K562 (cell line): ENCODE data around the gene DIAPH3. TPM values are rescaled to one million over a fixed set of nuclear protein-coding genes. Genes with fewer than 3 reads are reported as not detected.

Source experiments
- ATAC-seq: fragments of 200-7000 bp; cut with Tn5 transposase; 3 replicates; pipeline ENCODE4 v1.9.1; 2020; ENCODE audit warnings: moderate library complexity
- BruUV-seq: library from RNA; stranded (reverse); fragments of 400-500 nt; replicated peaks from 2 replicates; lab custom pipeline; 2021; lab: Mats Ljungman, UMichigan
- CTCF ChIA-PET: fragments of 300-600 bp; formaldehyde crosslinking; extraction: SDS; loops from one replicate; lab custom pipeline; 2021; ENCODE audit warnings: low intra/inter-chr PET ratio; lab: Yijun Ruan, JAX
- POLR2A ChIA-PET: fragments of 300-600, 350-650 bp; sonication (Branson Sonifier 250); formaldehyde crosslinking; extraction: SDS; loops from one replicate; lab custom pipeline; 2021; ENCODE audit warnings: antibody characterized with exemption, inconsistent platforms; lab: Yijun Ruan, JAX
- DNase-seq, 4 experiments: peaks; one replicate each; pipeline versions ENCODE4 v3.0.0 to v3.0.0-alpha.2; 2011 to 2018; ENCODE audit warnings: low spot score in 3 of 4, mixed read lengths in 3 of 4; ENCODE audit errors: extremely low read depth in 1 of 4
- FAIRE-seq: peaks from 2 replicates; lab custom pipeline; 2011; peaks lifted over from hg19 to GRCh38; lab: Jason Lieb, UNC
- H2AFZ ChIP-seq: 2 replicates; pipeline ENCODE4 v1.6.0; 2011; ENCODE audit warnings: low read depth, low read length, control low read depth, inconsistent platforms
- H3K27ac ChIP-seq: fragments of 200-600 bp; 3 replicates; pipeline ENCODE4 v1.8.0; 2011; ENCODE audit warnings: low read depth, mild to moderate bottlenecking, control low read depth, inconsistent platforms, low read length, moderate library complexity, mixed read lengths; ENCODE audit errors: extremely low read depth
- H3K27me3 ChIP-seq, 2 experiments: fragments of 300-600 bp in 1 of 2; 2 replicates in 1 of 2; 3 replicates in 1 of 2; pipeline versions ENCODE4 v1.6.0 to v1.8.0; 2011; ENCODE audit warnings: inconsistent platforms in 2 of 2, low read length in 2 of 2, mild to moderate bottlenecking in 1 of 2, mixed read lengths in 1 of 2, moderate library complexity in 1 of 2; ENCODE audit not compliant: control insufficient read depth in 2 of 2, insufficient read depth in 2 of 2
- H3K36me3 ChIP-seq: fragments of 300-600 bp; 3 replicates; pipeline ENCODE4 v1.8.0; 2011; ENCODE audit warnings: mild to moderate bottlenecking, low read length, inconsistent platforms; ENCODE audit not compliant: control insufficient read depth, insufficient read depth
- H3K4me1 ChIP-seq, 2 experiments: fragments of 200-600 bp in 1 of 2; replicated peaks in 1 of 2; 2 replicates in 1 of 2; 3 replicates in 1 of 2; pipeline versions ENCODE4 v1.5.1 to v1.8.0; 2011; ENCODE audit warnings: inconsistent platforms in 2 of 2, low read length in 2 of 2, mild to moderate bottlenecking in 1 of 2, mixed read lengths in 1 of 2, moderate library complexity in 1 of 2; ENCODE audit not compliant: control insufficient read depth in 2 of 2, insufficient read depth in 2 of 2
- H3K4me2 ChIP-seq: 2 replicates; pipeline ENCODE4 v1.6.1; 2011; ENCODE audit warnings: low read length, control low read depth, inconsistent platforms, mixed read lengths; ENCODE audit not compliant: insufficient read depth
- H3K4me3 ChIP-seq: fragments of 200-600 bp; sonication (generic), shearing (Covaris generic); 2 replicates; pipeline ENCODE4 v1.5.1; 2016; ENCODE audit warnings: control low read depth, inconsistent platforms
- H3K79me2 ChIP-seq: fragments of 200-600 bp; 3 replicates; pipeline ENCODE4 v1.8.0; 2011; ENCODE audit warnings: low read length, inconsistent platforms; ENCODE audit not compliant: control insufficient read depth, insufficient read depth
- H3K9ac ChIP-seq, 2 experiments: 2 replicates each; pipeline versions ENCODE4 v1.6.0 to v1.6.1; 2011; ENCODE audit warnings: low read depth in 2 of 2, low read length in 2 of 2, control low read depth in 1 of 2, inconsistent platforms in 1 of 2, mild to moderate bottlenecking in 1 of 2, mixed read lengths in 1 of 2; ENCODE audit not compliant: insufficient read depth in 1 of 2
- H3K9me1 ChIP-seq: one replicate; pipeline ENCODE4 v1.6.0; 2011; ENCODE audit warnings: inconsistent platforms, mild to moderate bottlenecking, low read length, moderate library complexity; ENCODE audit not compliant: control insufficient read depth, insufficient read depth
- H3K9me3 ChIP-seq: replicated peaks from 2 replicates; pipeline ENCODE4 v1.5.1; 2011; ENCODE audit warnings: low read depth, low read length, inconsistent platforms; ENCODE audit not compliant: control insufficient read depth, insufficient read depth
- H4K20me1 ChIP-seq: replicated peaks from 2 replicates; pipeline ENCODE4 v1.6.1; 2011; ENCODE audit warnings: low read length, inconsistent platforms, mixed read lengths; ENCODE audit not compliant: control insufficient read depth, insufficient read depth
- ETV1 ChIP-seq: fragments of 450-650 bp; conservative IDR thresholded peaks from 2 replicates; pipeline ENCODE4 v1.6.1; 2016; ENCODE audit warnings: missing genetic modification characterization, control low read depth, low read depth, missing compliant biosample characterization
- FOS ChIP-seq: IDR thresholded peaks from 3 replicates; pipeline ENCODE4 v1.6.1; 2011; ENCODE audit not compliant: insufficient read length; ENCODE audit errors: extremely low read depth
- MYNN ChIP-seq, 2 experiments: sonication (generic); formaldehyde crosslinking in 1 of 2; IDR thresholded peaks; 2 replicates each; pipeline versions ENCODE4 v1.5.0 to v1.6.1; 2016 to 2020; ENCODE audit warnings: antibody characterized with exemption in 1 of 2, missing genetic modification reagents in 1 of 2
- POLR2H ChIP-seq: IDR thresholded peaks from 2 replicates; pipeline ENCODE4 v1.6.1; 2016; ENCODE audit warnings: missing genetic modification characterization, low read depth, mild to moderate bottlenecking, control low read depth, missing compliant biosample characterization, moderate library complexity
- RFX7 ChIP-seq: fragments of 250-450 bp; sonication (Bioruptor Pico); IDR thresholded peaks from 2 replicates; pipeline ENCODE4 v1.5.1; 2021; ENCODE audit warnings: mild to moderate bottlenecking
- SMAD4 ChIP-seq: fragments of 250-450 bp; sonication (Bioruptor Pico); conservative IDR thresholded peaks from 2 replicates; pipeline ENCODE4 v1.8.0; 2021; ENCODE audit warnings: inconsistent platforms, mild to moderate bottlenecking, moderate library complexity
- TAF15 ChIP-seq: fragments of 200-400 bp; formaldehyde crosslinking; IDR thresholded peaks from 2 replicates; pipeline ENCODE4 v1.6.1; 2017; ENCODE audit warnings: mild to moderate bottlenecking, low read depth, low read length, moderate library complexity
- ZBTB12 ChIP-seq: fragments of 250-450 bp; sonication (Bioruptor Pico); IDR thresholded peaks from 2 replicates; pipeline ENCODE4 v1.4.0; 2020
- ZNF121 ChIP-seq: sonication (generic); formaldehyde crosslinking; conservative IDR thresholded peaks from 2 replicates; pipeline ENCODE4 v1.8.0; 2022; ENCODE audit warnings: missing genetic modification reagents
- ZNF395 ChIP-seq: fragments of 200-800 bp; sonication (Bioruptor generic); IDR thresholded peaks from 2 replicates; pipeline ENCODE4 v1.6.1; 2017; ENCODE audit warnings: missing genetic modification characterization, missing compliant biosample characterization
- ZNF583 ChIP-seq: fragments of 250-450 bp; sonication (Bioruptor Pico); IDR thresholded peaks from 2 replicates; pipeline ENCODE4 v1.4.0; 2020
- ZNF77 ChIP-seq: fragments of 250-450 bp; sonication (Bioruptor Pico); IDR thresholded peaks from 2 replicates; pipeline ENCODE4 v1.5.0; 2020
- WGBS: fragments of 100-300 bp; shearing (Covaris generic); methylation state at CpG from one replicate; pipeline ENCODE4 v1.1.6; 2016; ENCODE audit warnings: low coverage, mixed read lengths; ENCODE audit not compliant: insufficient coverage; ENCODE audit errors: missing lambda C conversion rate; 5-methylcytosine and 5-hydroxymethylcytosine counted together
- in situ Hi-C: fragments of 300-500 bp; cut with MboI; formaldehyde crosslinking; loops from 4 replicates; pipeline ENCODE4 v1.15.0; 2018; ENCODE audit warnings: inconsistent platforms, mixed read lengths
- intact Hi-C: fragments of 100-400 bp; cut with micrococcal nuclease; formaldehyde crosslinking; loops from 2 replicates; pipeline ENCODE4 v1.14.2; 2022
- polyA plus RNA-seq, 8 experiments: library from polyadenylated mRNA; depleted of rRNA in 4 of 8; stranded (reverse) in 5 of 8; unstranded in 3 of 8; fragments of >200 nt; fragmentation: Nextera tagmentation in 2 of 8; fragmentation: Illumina TruSeq in 1 of 8; extraction: Ambion mirVana in 2 of 8; extraction: Trizol in 1 of 8; gene quantifications; 2 replicates each; pipeline versions ENCODE4 v1.2.1 to v1.2.3, GENCODE V29; 2011 to 2014; ENCODE audit warnings: inconsistent platforms in 1 of 8, missing spikeins in 1 of 8
- total RNA-seq, 7 experiments: library from RNA; depleted of rRNA in 6 of 7; stranded (reverse); fragments of >200 nt in 6 of 7; fragmentation: Illumina TruSeq in 2 of 7; extraction: Trizol in 2 of 7; gene quantifications; 2 replicates each; pipeline versions ENCODE4 v1.2.1 to v1.2.3, GENCODE V29; 2011 to 2021; ENCODE audit warnings: low replicate concordance in 1 of 7
- TF ChIP-seq, protein P1 (sequence below): fragments of 450-650 bp; IDR thresholded peaks from 2 replicates; pipeline ENCODE4 v1.6.1; 2016; ENCODE audit warnings: missing biosample characterization, missing genetic modification characterization
- TF ChIP-seq, protein P2 (sequence below), 3 experiments: fragments of 200-800 bp in 1 of 3; sonication (Bioruptor generic) in 1 of 3; sonication (generic) in 1 of 3; formaldehyde crosslinking in 1 of 3; IDR thresholded peaks; 2 replicates each; pipeline versions ENCODE4 v1.6.1 to v1.8.0; 2016 to 2022; ENCODE audit warnings: mild to moderate bottlenecking in 2 of 3, missing compliant biosample characterization in 2 of 3, missing genetic modification characterization in 2 of 3, missing genetic modification reagents in 1 of 3

Gene DIAPH3
- total and polyA plus RNA-seq, 9 of the 15 experiments (the other 6 are each of a cell fraction or from before 2014, with no cell fraction given) = 9.0 to 18.7 (median 14.7) TPM

DNA sequence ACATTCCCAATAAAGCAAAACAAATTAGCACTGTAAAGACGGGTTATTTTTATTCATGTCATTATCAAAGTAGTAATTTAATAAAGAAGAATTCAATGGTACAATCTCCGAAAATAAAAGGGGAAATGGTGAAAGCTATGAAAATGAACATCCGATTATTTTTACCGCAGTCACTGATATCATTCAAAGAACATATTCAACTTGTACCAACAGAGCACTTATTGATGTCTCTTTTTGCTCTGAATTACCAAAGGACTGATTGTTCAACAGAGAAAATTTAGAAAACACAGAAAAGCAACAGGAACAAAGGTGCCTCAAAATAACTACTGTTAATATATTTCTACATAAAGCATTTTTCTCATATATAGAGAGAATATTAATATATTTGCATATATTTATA, 119.4 kb downstream of the DIAPH3 start:
- Histone ChIP-seq H3K9me3 (no peaks in the 10 kb centered on the region), H2AFZ (no peak overlapping the region), H3K79me2 (no peaks in the 10 kb centered on the region), H3K4me1 (no peaks in the 10 kb centered on the region), H3K9me1 (no peaks in the 10 kb centered on the region), H4K20me1 (no peaks in the 10 kb centered on the region), H3K27me3 (no peaks in the 10 kb centered on the region), H3K27ac (no peak overlapping the region), H3K4me2 (no peak overlapping the region), H3K4me3 (no peak overlapping the region), H3K9ac (no peak overlapping the region), H3K36me3 (peaks cover 10% of the 10 kb centered on the region; the same call in 1 of the 3 replicates)
- WGBS = 96% methylated on average over 4 of the region's 4 CpGs
- DNase-seq (no peak), ATAC-seq (no peak), FAIRE-seq (no peak)
- CTCF ChIA-PET = no interaction called here
- in situ Hi-C loops (no loop called here), intact Hi-C loops (no loop called here)
- TF ChIP-seq ZNF77 (CRISPR knock-in tag) (no peak), ETV1 (tag) (no peak), ZNF121 (CRISPR knock-in tag) (no peak), MYNN (IDR thresholded peaks at IDR 0.05) (no peak), MYNN (CRISPR knock-in tag; IDR thresholded peaks at IDR 0.05) (no peak), POLR2H (tag) (no peak), ZNF395 (CRISPR knock-in tag) (no peak), FOS (no peak), TAF15 (no peak), SMAD4 (CRISPR knock-in tag) (no peak), RFX7 (CRISPR knock-in tag) (no peak), ZBTB12 (CRISPR knock-in tag) (no peak), ZNF583 (no peak)
- TF ChIP-seq, protein P1, sequence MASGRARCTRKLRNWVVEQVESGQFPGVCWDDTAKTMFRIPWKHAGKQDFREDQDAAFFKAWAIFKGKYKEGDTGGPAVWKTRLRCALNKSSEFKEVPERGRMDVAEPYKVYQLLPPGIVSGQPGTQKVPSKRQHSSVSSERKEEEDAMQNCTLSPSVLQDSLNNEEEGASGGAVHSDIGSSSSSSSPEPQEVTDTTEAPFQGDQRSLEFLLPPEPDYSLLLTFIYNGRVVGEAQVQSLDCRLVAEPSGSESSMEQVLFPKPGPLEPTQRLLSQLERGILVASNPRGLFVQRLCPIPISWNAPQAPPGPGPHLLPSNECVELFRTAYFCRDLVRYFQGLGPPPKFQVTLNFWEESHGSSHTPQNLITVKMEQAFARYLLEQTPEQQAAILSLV (tag) = no peak
- TF ChIP-seq, protein P2, sequence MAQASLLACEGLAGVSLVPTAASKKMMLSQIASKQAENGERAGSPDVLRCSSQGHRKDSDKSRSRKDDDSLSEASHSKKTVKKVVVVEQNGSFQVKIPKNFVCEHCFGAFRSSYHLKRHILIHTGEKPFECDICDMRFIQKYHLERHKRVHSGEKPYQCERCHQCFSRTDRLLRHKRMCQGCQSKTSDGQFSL (CRISPR knock-in tag; IDR thresholded peaks at IDR 0.05) = no peak
- TF ChIP-seq, protein P2 (tag; IDR thresholded peaks at IDR 0.05) = no peak
- BruUV-seq = no TSS peak
- POLR2A ChIA-PET = no interaction called here
